ENCODE measurements around the gene SYNE2. TPM values are rescaled to one million over a fixed set of nuclear protein-coding genes. Genes with fewer than 3 reads are reported as not detected.

Gene SYNE2
- total and polyA plus RNA-seq, 2 of the 8 experiments (the other 6 are each of a cell fraction or from before 2014, with no cell fraction given), result 32.6 to 46.1 TPM

GRCh38 chr14:63897721-63898163 is 44.9 kb downstream of the SYNE2 start (continued):
- TF ChIP-seq CREB1 (IDR thresholded peaks at IDR 0.05) (no peak), KDM5A (IDR thresholded peaks at IDR 0.05; ENCODE audit: low read length) (no peak), TBP (IDR thresholded peaks at IDR 0.05; ENCODE audit: low read depth, low read length) (no peak), SP4 (IDR thresholded peaks at IDR 0.05; ENCODE audit: low read length) (no peak), RXRA (IDR thresholded peaks at IDR 0.05; ENCODE audit: insufficient read depth, low read depth, low read length) (no peak), JUN (IDR thresholded peaks at IDR 0.05; ENCODE audit: low read depth, low read length) (no peak)

Measured in H1 (cell line).